Retina (tissue), 1 donor: ENCODE measurements around the gene COP1.

Source experiments
- DNase-seq: peaks from one replicate; pipeline ENCODE4 v3.0.0-alpha.2; 2016

COP1 gene

DNA sequence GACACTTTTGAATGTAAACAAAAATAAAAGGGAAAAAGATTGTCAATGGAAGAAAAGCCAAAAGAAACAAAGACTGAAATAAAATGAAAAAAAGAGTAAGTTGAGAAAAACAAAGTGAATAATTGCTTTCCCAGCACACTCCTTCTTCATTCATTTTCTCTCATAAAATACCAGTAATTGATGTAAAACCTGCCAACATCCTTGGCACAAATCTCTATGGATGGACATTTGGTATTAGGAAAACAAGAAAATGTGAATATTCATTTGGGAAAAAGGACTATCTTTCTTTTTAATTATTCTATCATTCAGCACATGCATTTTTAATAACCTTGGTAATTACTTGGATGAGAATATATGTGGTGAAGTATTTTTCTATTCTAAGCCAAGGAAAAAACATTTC is 259.3 kb downstream of the COP1 start:
- DNase-seq, result no peak

DNA sequence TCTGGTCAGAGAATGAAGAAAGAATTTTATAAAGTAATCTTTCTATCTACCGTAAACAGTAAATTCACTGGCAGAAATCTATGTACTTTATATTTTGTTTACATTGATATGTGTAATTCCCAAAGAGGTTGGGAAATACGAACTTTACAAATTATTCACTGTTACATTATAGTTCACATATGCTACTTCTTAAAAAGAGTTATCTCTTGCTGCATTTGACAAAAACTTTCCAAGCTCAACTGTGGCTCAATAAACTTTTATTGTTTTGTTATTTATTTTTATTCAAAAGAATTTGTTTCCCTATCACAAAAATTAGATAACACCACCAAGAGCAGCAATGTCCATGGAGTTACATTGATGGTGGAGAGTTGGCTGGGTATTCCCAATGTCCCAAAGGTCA is 262.5 kb downstream of the COP1 start:
- no peak for DNase-seq

DNA sequence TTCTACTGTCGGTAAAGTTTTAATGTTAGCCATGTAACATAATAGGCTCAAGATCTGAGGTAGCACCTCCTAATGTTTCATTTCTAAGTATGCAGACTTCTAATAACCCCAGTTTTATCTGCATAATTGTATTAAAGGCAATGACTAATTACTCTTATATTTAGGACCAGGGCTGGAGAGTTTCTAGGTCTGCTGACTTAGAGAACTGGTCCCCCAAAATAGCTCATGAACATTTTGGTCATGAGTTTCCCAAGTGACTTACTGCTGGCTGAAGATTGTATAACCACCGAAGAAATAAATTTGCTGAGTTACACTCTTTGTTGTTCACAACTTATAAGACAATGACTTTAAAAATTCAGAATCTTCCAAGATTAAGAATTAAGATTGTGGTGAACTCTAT is 265.9 kb downstream of the COP1 start:
- no peak for DNase-seq

DNA sequence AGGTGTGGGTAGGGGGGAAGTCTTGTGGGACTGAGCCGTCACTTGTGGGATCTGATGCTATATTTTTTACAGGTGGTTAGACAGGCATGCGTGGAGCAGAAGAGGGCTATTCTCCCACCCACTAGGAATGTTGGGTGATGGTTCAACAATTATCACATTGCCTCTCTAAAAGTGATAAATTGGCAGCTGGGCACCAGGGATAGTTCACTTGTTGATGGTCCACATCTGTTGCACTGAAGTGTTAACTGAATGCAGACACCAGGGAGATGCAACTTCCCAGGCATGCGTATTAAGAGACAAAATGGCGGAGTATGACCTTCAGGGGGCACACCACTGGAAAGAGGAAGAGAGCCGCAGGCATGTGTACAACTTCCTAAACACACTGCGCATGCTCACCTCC is 270.4 kb downstream of the COP1 start:
- no peak for DNase-seq

DNA sequence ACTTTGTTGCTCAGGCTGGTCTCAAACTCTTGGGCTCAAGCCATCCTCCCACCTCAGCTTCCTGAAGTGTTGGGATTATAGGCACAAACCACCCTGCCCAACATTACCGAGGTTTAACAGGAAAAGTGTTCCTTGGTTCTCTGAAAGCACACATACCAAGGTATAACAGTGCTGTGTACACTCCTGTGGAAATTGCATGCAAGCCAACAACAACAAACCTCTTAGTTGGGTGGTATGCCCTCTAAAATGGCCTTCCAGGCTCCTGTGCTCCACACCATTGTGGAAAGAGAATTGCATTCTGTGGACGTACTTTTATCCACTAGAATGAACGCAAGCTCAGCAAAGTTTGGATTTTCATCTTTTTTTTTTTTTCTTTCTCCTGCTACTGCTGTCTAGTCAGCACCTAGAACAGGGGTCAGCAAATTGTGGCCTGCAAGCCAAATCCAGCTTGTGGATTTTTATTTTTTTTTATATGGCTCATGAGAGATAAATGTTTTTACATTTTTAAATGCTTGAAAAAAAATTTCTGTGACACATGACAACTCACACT is 271.4 kb downstream of the COP1 start:
- no peak for DNase-seq

DNA sequence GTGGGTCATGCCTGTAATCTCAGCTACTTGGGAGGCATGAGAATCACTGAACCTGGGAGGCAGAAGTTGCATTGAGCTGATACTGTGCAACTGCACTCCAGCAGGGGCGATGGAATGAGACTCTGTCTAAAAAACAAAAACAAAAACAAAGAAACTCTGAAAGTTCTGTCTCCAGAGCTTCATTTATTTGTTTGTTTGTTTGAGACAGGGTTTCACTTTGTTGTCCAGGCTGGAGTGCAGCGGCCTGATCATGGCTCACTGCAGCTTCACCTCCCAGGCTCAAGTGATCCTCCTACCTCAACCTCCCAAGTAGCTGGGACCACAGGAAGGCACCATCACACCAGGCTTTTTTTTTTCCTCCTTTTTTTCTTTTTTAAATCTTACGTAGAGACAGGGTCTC is 271.9 kb downstream of the COP1 start:
- DNase-seq, result no peak

DNA sequence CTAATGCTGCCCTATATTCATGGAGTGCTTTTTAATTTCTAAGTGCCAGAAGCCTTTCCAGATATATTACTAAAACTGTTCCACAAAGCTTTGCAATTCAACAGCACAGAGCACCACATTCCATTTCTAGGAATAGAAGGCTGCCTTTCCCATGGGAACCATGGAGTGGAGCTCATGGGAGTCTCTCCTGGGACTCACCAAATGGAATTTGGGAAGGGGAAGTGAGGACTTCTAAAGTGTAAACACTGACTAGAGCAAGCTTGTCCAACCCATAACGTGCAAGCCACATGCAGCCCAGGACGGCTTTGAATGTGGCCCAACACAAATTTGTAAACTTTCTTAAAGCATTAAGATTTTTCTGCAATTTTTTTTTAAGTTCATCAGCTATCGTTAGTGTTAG is 273.3 kb downstream of the COP1 start:
- DNase-seq, result no peak

DNA sequence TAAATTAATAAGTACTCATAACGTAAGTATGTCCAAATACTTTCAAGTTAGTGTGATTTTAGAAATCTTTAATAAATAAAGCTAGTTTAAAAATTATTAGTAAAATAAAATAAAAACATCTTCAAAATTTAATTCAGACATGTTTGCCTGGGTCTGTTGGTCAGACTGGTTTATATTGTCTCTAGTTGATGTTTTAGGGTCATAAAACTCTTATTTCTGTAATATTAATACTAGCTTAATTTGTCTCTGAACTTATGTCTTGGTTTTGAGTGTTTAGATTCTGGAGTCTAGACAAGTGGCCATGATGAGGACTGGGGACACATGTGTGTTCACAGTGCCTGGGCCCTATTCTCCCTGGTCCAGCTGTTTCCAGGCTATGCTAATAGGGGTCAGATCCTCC is 279.1 kb downstream of the COP1 start:
- DNase-seq, result no peak

DNA sequence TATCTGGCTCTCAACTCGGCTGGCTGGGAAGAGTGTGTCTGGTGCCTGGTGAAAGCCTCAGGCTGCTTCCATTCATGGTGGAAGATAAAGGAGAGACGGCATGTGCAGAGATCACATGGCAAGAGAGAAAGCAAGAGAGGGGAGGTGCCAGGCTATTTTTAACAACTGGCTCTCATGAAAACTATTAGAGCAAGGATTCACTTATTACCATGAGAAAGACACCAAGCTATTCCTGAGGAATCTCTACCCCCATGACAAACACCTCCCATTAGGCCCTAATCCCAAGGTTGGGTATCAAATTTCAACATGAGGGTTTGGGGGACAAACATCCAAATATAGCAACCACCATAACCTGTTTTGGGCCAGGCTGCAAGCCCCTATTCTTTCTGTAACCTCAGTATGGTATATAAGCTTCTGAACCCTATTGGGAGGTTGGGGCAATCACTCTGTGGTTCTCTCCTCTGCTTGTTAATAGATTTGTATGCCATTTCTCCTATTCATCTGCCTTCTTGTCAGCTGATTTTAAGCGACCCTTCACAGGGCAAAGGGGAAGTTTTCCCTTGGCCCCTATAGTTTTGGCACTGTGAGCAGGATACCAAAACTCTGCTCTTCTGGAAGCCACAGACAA is 284.7 kb downstream of the COP1 start:
- no peak for DNase-seq

DNA sequence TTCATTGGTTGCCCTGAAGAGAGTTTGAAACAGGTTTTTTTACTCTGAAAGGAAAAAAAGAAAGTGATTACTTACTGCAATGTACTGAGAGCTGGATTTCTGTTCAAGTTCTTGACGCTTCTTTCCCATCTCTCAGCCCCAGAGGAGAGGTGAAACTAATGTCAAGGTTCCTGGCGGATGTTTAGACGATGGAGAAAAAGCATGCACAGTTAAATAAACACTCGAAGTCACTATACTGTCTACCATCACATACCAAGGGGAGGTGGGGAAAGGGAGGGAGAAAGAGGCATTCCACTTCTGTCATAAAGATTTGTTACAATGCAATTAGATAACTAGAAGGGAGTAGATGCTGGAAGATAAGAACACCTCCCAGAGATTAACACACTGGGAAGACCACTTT is 286.7 kb downstream of the COP1 start:
- no peak for DNase-seq

DNA sequence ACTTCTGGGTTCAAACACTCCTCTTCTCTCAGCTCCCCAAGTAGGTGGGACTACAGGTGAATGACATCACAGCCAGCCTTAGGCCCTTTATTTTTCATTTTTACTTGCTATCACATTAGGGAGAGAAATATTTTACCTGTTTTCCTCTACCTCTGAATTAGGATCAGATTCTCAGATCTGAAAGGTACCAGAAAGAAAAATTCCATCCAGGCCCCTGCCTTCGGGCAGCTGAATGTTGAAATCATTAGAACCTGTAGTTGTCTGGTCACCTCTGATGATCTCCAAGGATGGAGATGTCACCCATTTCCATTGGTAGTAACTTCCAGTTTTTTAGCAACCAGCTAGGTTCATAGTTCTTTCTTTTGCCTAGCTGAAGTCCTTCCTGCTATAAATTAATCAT is 288.1 kb downstream of the COP1 start:
- DNase-seq, result no peak

DNA sequence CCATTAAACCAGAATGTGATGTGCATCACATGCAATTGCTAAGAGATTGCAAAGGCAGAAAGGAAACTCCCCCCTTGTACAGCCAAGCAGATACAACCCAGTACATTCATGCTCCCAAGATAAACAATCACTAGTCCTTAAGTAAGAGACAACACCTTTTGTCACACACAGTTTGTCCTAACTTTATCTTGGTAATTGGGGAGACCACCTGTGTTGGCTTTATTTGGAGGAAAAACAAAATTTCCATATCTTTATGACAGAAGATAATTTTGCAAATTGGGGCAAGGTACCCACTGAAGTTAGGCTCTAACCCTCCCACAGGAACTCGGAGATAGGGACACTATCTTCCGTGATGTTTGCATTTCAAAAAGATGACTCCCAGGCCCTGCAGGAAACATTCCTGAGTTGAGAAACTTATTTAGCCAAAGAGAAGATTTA is 288.7 kb downstream of the COP1 start:
- DNase-seq, result no peak

DNA sequence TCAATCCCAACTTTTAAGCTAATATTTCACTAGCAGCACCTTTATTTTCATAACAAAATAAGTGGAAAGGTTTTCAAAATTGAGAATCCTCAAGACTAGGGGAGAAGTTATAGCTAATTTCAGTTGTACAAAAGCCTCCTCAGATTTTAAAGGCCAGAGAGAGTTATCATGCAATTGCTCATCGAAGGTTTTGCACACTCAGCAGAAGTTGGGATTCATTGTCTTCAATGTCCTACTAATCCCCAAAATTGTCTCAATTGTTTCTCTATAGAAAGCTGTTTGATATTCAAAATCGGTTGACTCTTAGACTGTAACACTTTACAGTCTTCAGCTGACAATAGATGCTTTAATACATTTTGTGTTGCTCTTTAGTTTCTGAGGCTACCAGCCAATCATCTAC is 293.0 kb downstream of the COP1 start:
- DNase-seq, result no peak

DNA sequence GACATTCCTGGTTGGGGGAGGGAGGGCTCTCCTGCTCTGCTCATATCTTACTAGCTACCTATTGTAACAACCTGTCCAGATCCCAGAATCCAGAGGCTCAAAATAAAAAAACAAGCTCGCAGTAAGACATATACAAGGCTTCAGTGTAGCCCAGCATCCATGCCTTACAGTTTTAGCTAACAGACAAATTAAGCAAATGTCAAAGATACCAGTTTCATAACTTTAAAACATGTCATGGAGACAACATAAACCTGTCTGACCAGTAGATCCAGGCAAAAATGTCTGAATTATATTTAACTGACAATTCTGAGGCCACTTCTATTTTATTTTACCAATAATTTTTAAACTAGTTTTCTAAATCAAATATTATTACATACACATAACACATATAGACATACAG is 295.9 kb downstream of the COP1 start:
- no peak for DNase-seq

DNA sequence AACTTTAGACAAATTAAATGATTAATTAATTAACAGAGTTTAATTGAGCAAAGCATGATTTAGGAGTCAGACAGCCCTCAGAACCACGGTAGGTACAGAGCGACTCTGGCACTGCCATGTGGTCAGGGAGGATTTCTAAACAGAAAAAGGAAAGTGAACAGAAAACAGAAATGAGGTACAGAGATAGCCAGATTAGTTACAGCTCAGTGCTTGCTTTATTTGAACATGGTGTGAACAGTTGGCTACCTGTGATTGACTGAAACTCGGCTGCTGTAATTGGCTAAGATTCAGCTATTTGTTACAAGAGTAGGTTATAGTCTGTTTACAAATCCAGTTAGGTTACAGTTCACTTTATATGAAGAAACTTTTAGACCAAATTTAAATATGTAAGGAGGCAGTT is 300.7 kb downstream of the COP1 start:
- no peak for DNase-seq

DNA sequence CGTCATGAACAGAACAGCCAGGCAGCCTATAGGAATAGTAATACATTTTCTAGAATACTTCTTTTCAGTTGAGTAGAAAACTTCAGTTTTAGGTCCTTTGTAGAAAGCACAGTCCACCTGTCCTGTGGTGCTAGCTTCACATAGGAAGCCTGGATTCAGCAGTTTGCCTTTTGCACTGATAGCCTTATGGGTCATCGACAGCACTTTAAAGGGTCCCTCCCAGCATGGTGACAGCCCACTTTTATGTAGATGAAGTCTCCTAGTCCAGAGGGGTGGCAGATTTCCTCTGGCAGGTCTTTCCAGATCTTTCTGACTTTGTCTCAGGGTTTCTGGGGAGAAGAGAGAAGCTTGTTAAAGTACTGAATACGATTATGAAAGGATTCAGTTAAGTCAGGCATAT is 302.3 kb downstream of the COP1 start:
- DNase-seq, result no peak

DNA sequence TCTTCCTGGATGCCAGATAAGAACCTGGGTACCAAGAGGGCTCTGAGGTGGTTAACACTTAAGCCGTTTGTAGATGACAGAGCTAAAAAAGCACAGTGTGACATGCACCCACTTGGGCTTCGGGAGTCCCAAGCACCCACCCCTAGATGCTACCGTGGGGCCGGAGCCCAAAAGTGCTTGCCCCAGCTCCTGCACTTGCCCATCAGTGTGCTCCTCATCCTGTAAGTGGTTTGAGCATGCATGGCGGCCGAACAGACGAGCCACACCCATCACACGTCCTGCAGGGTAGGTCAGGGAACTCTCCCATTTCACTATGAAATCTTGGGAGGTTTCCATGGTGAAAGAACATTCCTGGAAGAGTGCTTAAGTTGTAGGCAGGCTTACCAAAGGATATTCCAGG is 304.8 kb downstream of the COP1 start:
- no peak for DNase-seq

DNA sequence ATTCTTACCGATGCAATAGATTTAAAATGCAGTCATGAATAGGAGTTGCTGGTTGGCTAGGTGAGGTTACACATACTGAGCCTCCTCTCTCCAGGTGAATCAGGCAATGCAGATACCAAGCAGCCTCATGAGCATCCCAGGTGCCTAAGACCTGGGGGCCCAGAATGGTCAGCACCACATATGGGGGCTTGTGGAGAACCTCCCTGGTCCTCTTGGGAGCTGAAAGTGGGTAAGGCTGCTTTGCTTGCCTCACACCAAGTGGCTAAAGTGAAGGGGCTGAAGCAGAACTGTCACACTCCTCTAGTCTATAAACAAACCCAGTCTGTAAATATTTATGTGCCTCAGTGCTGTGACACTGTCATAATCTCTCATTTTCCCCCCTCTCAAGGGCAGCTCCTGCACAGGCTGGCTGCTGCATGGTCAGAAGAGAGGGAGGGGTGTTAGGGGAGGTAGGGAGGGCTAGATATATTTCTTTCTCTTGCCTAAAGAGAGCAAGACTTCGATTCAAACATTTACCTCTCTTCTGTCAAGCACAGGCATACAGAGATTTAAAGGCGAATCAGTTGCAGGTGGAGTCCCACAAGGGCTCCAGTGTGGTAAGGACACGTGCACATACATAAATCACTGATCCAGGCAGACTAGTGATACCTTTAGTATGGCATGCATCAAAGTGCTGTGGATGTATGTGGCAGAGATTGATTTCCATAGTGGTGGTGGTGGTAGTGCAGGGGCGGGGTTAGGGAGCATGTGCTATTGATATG is 305.8 kb downstream of the COP1 start:
- DNase-seq, result no peak

DNA sequence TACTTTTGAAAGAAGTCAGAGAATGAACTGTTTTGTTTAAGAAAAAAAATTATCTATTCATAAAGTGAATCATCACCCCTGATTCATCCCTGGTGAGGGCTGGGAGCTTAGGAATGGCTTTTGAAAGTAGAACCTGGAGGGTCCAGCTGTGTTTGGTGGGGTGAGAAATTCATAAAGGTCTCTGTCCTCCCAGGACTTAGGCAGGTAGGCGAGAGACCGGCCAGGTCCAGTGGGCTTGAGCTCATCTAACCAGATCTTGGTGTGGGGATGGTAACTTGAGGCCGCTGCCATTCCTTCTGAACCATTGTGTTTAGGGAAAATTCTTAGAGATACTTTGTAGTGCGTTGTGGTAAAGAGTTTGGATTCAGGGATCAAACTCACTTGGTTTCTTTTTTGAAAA is 306.9 kb downstream of the COP1 start:
- DNase-seq, result no peak

DNA sequence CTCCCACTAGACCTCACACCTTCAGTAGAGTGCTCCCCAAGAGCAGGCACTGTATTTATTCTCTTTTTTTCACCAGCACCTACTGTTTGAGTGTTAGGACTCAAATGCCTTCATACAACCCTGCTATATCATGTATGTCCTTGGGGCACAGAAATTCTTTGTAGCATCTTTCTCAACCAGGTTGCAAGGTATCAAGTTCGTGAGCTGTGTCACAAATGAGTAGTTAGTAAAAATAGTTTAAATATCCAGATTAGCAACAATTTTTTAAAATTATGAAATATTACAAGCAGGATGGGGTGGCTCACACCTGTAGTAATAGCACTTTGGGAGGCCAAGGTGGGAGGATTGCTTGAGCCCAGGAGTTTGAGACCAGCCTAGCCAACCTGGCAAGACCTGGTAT is 311.1 kb downstream of the COP1 start:
- DNase-seq, result no peak
